ENCODE data around the gene HNRNPK. TPM values are rescaled to one million over a fixed set of nuclear protein-coding genes. Genes with fewer than 3 reads are reported as not detected.

The HNRNPK gene
- total and polyA plus RNA-seq, 2 of the 4 experiments (the other 2 are of a cell fraction): 422 to 458 TPM

DNA sequence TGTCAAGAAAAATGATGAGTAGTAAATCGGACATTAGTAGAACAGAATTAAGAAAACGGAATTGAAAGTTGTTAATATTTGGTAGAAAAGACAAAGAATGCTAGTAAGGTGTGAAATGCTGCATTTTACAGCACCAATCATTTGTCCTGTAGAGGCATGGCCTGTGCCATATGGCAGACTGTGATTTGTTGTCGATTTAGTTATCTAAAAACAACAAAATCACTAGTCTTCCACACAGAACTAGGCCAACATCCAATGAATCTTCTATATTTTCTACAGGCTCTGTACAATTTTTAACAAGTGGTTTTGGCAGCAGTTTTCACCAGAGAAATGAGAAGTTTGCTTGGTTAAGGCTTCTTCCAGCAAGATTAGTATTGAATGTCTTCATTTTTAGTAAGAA is 10.4 kb downstream of the HNRNPK start:
- Histone ChIP-seq H3K79me1 (ENCODE audit: low read depth in 1 of 2, low read length in 2 of 2) (peaks cover 14 to 23% of the 10 kb centered on the region in 2 experiments), H3K4ac (ENCODE audit: low read depth, low read length) (no peak overlapping the region), H4K20me1 (ENCODE audit: insufficient read depth, low read length) (peaks cover 48% of the 10 kb centered on the region), H3K23ac (ENCODE audit: low read depth, low read length) (no peak overlapping the region; the same call in 1 of the 2 replicates), H4K8ac (ENCODE audit: low read depth in 2 of 2, low read length in 2 of 2) (no peak overlapping the region), H3K36me3 (ENCODE audit: control insufficient read depth, insufficient read depth, low read length) (peaks cover 51% of the 10 kb centered on the region), H3K56ac (ENCODE audit: extremely low read depth, insufficient read depth, low read length) (no peak overlapping the region), H4K5ac (ENCODE audit: low read depth, low read length) (no peak overlapping the region), H3K18ac (ENCODE audit: low read depth, low read length) (no peak overlapping the region), H4K91ac (ENCODE audit: insufficient read depth, low read depth, low read length) (no peak overlapping the region), H3K27me3 (ENCODE audit: control insufficient read depth, insufficient read depth, low read length) (no peaks in the 10 kb centered on the region), H3K4me1 (ENCODE audit: control insufficient read depth, insufficient read depth, low read length) (no peaks in the 10 kb centered on the region), H3K14ac (replicated peaks; ENCODE audit: low read depth, low read length) (no peak overlapping the region), H3K4me2 (ENCODE audit: low read depth, low read length) (no peak overlapping the region), H2AFZ (replicated peaks; ENCODE audit: low read length, poor library complexity) (no peak overlapping the region), H2AK9ac (replicated peaks; ENCODE audit: low read depth, low read length, poor library complexity) (no peak overlapping the region), H2BK120ac (ENCODE audit: low read depth, low read length) (no peak overlapping the region), H3K9me1 (ENCODE audit: insufficient read depth, low read length) (no peaks in the 10 kb centered on the region), H2BK15ac (ENCODE audit: low read depth, low read length) (no peak overlapping the region), H2AK5ac (ENCODE audit: low read depth, low read length) (no peak overlapping the region), H2BK5ac (ENCODE audit: low read depth, low read length, poor library complexity, severe bottlenecking) (no peak overlapping the region), H3K9me3 (ENCODE audit: control insufficient read depth, insufficient read depth, low read length) (no peaks in the 10 kb centered on the region), H3K4me3 (ENCODE audit: insufficient read depth, low read depth, low read length) (no peak overlapping the region), H2BK20ac (ENCODE audit: low read depth, low read length) (no peak overlapping the region), H3K9ac (ENCODE audit: low read depth, low read length) (no peak overlapping the region), H3K27ac (ENCODE audit: insufficient read depth, low read length) (no peak overlapping the region)
- dilution Hi-C loops (cut with HindIII; ENCODE audit: low sequenced_read_pairs, unreplicated experiment): no loop called here
- no peak for ATAC-seq (ENCODE audit: low read depth)
- in situ Hi-C loops (cut with MboI; ENCODE audit: low sequenced_read_pairs): no loop called here
- TF ChIP-seq MXI1 (IDR thresholded peaks at IDR 0.05; ENCODE audit: borderline replicate concordance, low read depth, low read length) (no peak), MAZ (IDR thresholded peaks at IDR 0.05; ENCODE audit: borderline replicate concordance, low read depth, low read length) (no peak), RCOR1 (IDR thresholded peaks at IDR 0.05; ENCODE audit: insufficient replicate concordance, low read length) (no peak), CHD1 (IDR thresholded peaks at IDR 0.05; ENCODE audit: low read depth, low read length) (no peak), CEBPB (IDR thresholded peaks at IDR 0.05; ENCODE audit: low read depth, low read length) (no peak), NFE2L2 (IDR thresholded peaks at IDR 0.05; ENCODE audit: low read depth, low read length) (no peak), CTCF (conservative IDR thresholded peaks at IDR 0.05; ENCODE audit: low read depth, low read length) (no peak), RFX5 (IDR thresholded peaks at IDR 0.05; ENCODE audit: low read depth, low read length) (no peak), SMC3 (IDR thresholded peaks at IDR 0.05; ENCODE audit: low read depth, low read length) (no peak), POLR2A (IDR thresholded peaks at IDR 0.05; ENCODE audit: low read depth, low read length) (no peak), MAFK (IDR thresholded peaks at IDR 0.05; ENCODE audit: low read depth, low read length) (no peak), RAD21 (IDR thresholded peaks at IDR 0.05; ENCODE audit: low read length) (no peak), BHLHE40 (IDR thresholded peaks at IDR 0.05; ENCODE audit: low read depth, low read length) (no peak), FOS (IDR thresholded peaks at IDR 0.05; ENCODE audit: low read depth, low read length) (no peak)
- TF ChIP-seq, protein P1, sequence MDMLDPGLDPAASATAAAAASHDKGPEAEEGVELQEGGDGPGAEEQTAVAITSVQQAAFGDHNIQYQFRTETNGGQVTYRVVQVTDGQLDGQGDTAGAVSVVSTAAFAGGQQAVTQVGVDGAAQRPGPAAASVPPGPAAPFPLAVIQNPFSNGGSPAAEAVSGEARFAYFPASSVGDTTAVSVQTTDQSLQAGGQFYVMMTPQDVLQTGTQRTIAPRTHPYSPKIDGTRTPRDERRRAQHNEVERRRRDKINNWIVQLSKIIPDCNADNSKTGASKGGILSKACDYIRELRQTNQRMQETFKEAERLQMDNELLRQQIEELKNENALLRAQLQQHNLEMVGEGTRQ (IDR thresholded peaks at IDR 0.05; ENCODE audit: low read depth, low read length): no peak
- TF ChIP-seq, protein P2, sequence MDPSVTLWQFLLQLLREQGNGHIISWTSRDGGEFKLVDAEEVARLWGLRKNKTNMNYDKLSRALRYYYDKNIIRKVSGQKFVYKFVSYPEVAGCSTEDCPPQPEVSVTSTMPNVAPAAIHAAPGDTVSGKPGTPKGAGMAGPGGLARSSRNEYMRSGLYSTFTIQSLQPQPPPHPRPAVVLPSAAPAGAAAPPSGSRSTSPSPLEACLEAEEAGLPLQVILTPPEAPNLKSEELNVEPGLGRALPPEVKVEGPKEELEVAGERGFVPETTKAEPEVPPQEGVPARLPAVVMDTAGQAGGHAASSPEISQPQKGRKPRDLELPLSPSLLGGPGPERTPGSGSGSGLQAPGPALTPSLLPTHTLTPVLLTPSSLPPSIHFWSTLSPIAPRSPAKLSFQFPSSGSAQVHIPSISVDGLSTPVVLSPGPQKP (IDR thresholded peaks at IDR 0.05; ENCODE audit: borderline replicate concordance, low read depth, low read length): no peak
- no TSS peak for BruUV-seq (replicated peaks)
- 100% methylated on average over 2 of the region's 3 CpGs; no CpG with 5 or more reads in 1 of the 2 experiments for WGBS, 2 experiments (ENCODE audit: extremely low coverage in 2 of 2, insufficient read length in 1 of 2)
- DNase-seq: no peak
- CTCF ChIA-PET: no interaction called here
- intact Hi-C loops (cut with micrococcal nuclease): loop anchor here (5.0 kb wide), 1 partner anchor 333 kb away; no protein-coding TSS in a partner anchor
- POLR2A ChIA-PET (ENCODE audit: unreplicated experiment): no interaction called here

Measured in IMR-90 (cell line).